ENCODE data around the gene WDR1. TPM values are rescaled to one million over a fixed set of nuclear protein-coding genes. Genes with fewer than 3 reads are reported as not detected.

WDR1 gene
- total RNA-seq, 1 experiment from 2014 or later = 258 TPM

GRCh38 chr4:10093271-10093621, 23.4 kb downstream of the WDR1 start:
- Histone ChIP-seq H3K79me2 (ENCODE audit: low read depth) (peaks cover 47% of the 10 kb centered on the region), H3K27ac (no peak overlapping the region), H3K9me2 (ENCODE audit: insufficient read depth) (no peaks in the 10 kb centered on the region), H2AFZ (no peak overlapping the region), H3K9me3 (ENCODE audit: insufficient read depth, low read depth) (no peaks in the 10 kb centered on the region), H3K4me3 (no peak overlapping the region), H3K4me1 (replicated peaks; ENCODE audit: insufficient read depth) (peaks cover 32% of the 10 kb centered on the region), H4K20me1 (ENCODE audit: insufficient read depth) (peaks cover 32% of the 10 kb centered on the region), H3K36me3 (ENCODE audit: low read depth) (peaks cover 17% of the 10 kb centered on the region; the same call in 1 of the 2 replicates), H3K4me2 (no peak overlapping the region), H3F3A (ENCODE audit: insufficient read depth, low read depth) (peaks cover 25% of the 10 kb centered on the region), H3K27me3 (ENCODE audit: insufficient read depth, low read depth) (no peaks in the 10 kb centered on the region)
- TF ChIP-seq CTCF (conservative IDR thresholded peaks at IDR 0.05) (no peak), EZH2 (IDR thresholded peaks at IDR 0.05; ENCODE audit: low read depth) (no peak)
- DNase-seq = no peak
- ChIA-PET CTCF (no interaction called here), POLR2A (ENCODE audit: unreplicated experiment) (no interaction called here)
- BruUV-seq (replicated peaks) = no TSS peak
- intact Hi-C loops (cut with micrococcal nuclease; ENCODE audit: unreplicated experiment) = no loop called here

GRCh38 chr4:10092481-10093270, 23.9 kb downstream of the WDR1 start:
- CTCF ChIA-PET = no interaction called here

GRCh38 chr4:10091531-10092181, 24.9 kb downstream of the WDR1 start:
- Histone ChIP-seq H3K9me2 (ENCODE audit: insufficient read depth) (no peaks in the 10 kb centered on the region), H3K27ac (no peak overlapping the region), H3F3A (ENCODE audit: insufficient read depth, low read depth) (peaks cover 9% of the 10 kb centered on the region), H4K20me1 (ENCODE audit: insufficient read depth) (peaks cover 25% of the 10 kb centered on the region), H3K4me3 (no peak overlapping the region), H3K36me3 (ENCODE audit: low read depth) (0 out of 2 replicates have a peak, but pooled peaks cover 17% of the 10 kb centered on the region), H2AFZ (no peak overlapping the region), H3K4me2 (no peak overlapping the region), H3K79me2 (ENCODE audit: low read depth) (peaks cover 47% of the 10 kb centered on the region), H3K27me3 (ENCODE audit: insufficient read depth, low read depth) (no peaks in the 10 kb centered on the region), H3K4me1 (replicated peaks; ENCODE audit: insufficient read depth) (peaks cover 17% of the 10 kb centered on the region), H3K9me3 (ENCODE audit: insufficient read depth, low read depth) (no peaks in the 10 kb centered on the region)
- TF ChIP-seq EZH2 (IDR thresholded peaks at IDR 0.05; ENCODE audit: low read depth) (no peak), CTCF (conservative IDR thresholded peaks at IDR 0.05) (no peak)
- ChIA-PET POLR2A (ENCODE audit: unreplicated experiment) (interaction anchor here (0.6 kb wide), 1 partner anchor 15 kb away, joined by 3 read pairs; no protein-coding TSS in a partner anchor), CTCF (no interaction called here)
- intact Hi-C loops (cut with micrococcal nuclease; ENCODE audit: unreplicated experiment) = no loop called here
- DNase-seq = no peak
- BruUV-seq (replicated peaks) = no TSS peak

More at GRCh38 chr4:10092481-10093270, 23.9 kb downstream of the WDR1 start:
- Histone ChIP-seq H3K27me3 (ENCODE audit: insufficient read depth, low read depth) (no peaks in the 10 kb centered on the region), H3K27ac (no peak overlapping the region), H3K4me3 (no peak overlapping the region), H3K9me2 (ENCODE audit: insufficient read depth) (no peaks in the 10 kb centered on the region), H3K36me3 (ENCODE audit: low read depth) (0 out of 2 replicates have a peak, but pooled peaks cover 17% of the 10 kb centered on the region), H3K4me2 (no peak overlapping the region), H3F3A (ENCODE audit: insufficient read depth, low read depth) (peaks cover 19% of the 10 kb centered on the region), H3K79me2 (ENCODE audit: low read depth) (peaks cover 47% of the 10 kb centered on the region), H3K4me1 (replicated peaks; ENCODE audit: insufficient read depth) (peaks cover 27% of the 10 kb centered on the region), H2AFZ (no peak overlapping the region), H3K9me3 (ENCODE audit: insufficient read depth, low read depth) (no peaks in the 10 kb centered on the region), H4K20me1 (ENCODE audit: insufficient read depth) (peaks cover 32% of the 10 kb centered on the region)
- POLR2A ChIA-PET (ENCODE audit: unreplicated experiment) = interaction anchor here (0.6 kb wide), 1 partner anchor 14 kb away, joined by 3 read pairs; no protein-coding TSS in a partner anchor
- TF ChIP-seq EZH2 (IDR thresholded peaks at IDR 0.05; ENCODE audit: low read depth) (no peak), CTCF (conservative IDR thresholded peaks at IDR 0.05) (no peak)
- intact Hi-C loops (cut with micrococcal nuclease; ENCODE audit: unreplicated experiment) = no loop called here
- DNase-seq = no peak
- no TSS peak for BruUV-seq (replicated peaks)

All from PC-9 (cell line).